Gastrocnemius medialis (tissue), 4 donors: ENCODE data around the gene MCM5. TPM values are rescaled to one million over a fixed set of nuclear protein-coding genes. Genes with fewer than 3 reads are reported as not detected.
"Not testable (repeated sequence)": the region's sequence is repeated elsewhere in the genome, so short reads cannot be mapped to it uniquely, and the experiment has no call there.

Source experiments
- ATAC-seq, 2 donors: fragments of 150-250 bp; one replicate each; pipeline ENCODE4 v1.9.1; 2016
- DNase-seq, 2 donors: peaks; one replicate each; pipeline ENCODE4 v3.0.0-alpha.2; 2019
- H3K27ac ChIP-seq, 4 donors: fragments of 200-600 bp; sonication (generic); 1 replicate in 1 of 4; 2 replicates in 3 of 4; pipeline ENCODE4 v1.5.1; 2016 to 2018; ENCODE audit warnings: mild to moderate bottlenecking in 2 of 4, moderate library complexity in 1 of 4
- H3K27me3 ChIP-seq, 3 donors: fragments of 200-600 bp; sonication (generic) in 2 of 3; 1 replicate in 1 of 3; 2 replicates in 2 of 3; pipeline versions ENCODE4 v1.5.1 to v1.6.0; 2016 to 2019; ENCODE audit warnings: mild to moderate bottlenecking in 1 of 3, moderate library complexity in 1 of 3
- H3K36me3 ChIP-seq, 2 donors: fragments of 200-600 bp; sonication (generic) in 1 of 2; one replicate each; pipeline ENCODE4 v1.5.1; 2017 to 2018
- H3K4me1 ChIP-seq, 2 donors: fragments of 200-600 bp; sonication (generic) in 1 of 2; one replicate each; pipeline ENCODE4 v1.5.1; 2016 to 2017; ENCODE audit warnings: mild to moderate bottlenecking in 2 of 2
- H3K4me3 ChIP-seq, 4 donors: fragments of 200-600 bp; sonication (generic) in 3 of 4; 1 replicate in 1 of 4; 2 replicates in 3 of 4; pipeline ENCODE4 v1.5.1; 2016 to 2019; ENCODE audit warnings: mild to moderate bottlenecking in 2 of 4
- H3K9me3 ChIP-seq, 3 donors: fragments of 200-600 bp; sonication (generic) in 2 of 3; 1 replicate in 1 of 3; 2 replicates in 2 of 3; pipeline ENCODE4 v1.5.1; 2016 to 2019
- POLR2A ChIP-seq, 2 donors: fragments of 450-650 bp; IDR thresholded peaks; one replicate each; pipeline ENCODE4 v1.6.1; 2017; ENCODE audit warnings: antibody characterized with exemption in 2 of 2, mild to moderate bottlenecking in 2 of 2, moderate library complexity in 2 of 2
- in situ Hi-C, 4 donors: fragments of 200-750 bp; cut with MboI; loops; one replicate each; pipeline versions ENCODE4 v1.15.0 to v1.8.0; 2017; ENCODE audit warnings: low sequenced_read_pairs in 4 of 4
- intact Hi-C: fragments of 100-400 bp; cut with DNase I; formaldehyde crosslinking; loops from one replicate; pipeline ENCODE4 v1.15.1; 2023; ENCODE audit warnings: low total_unique reads
- total RNA-seq, 4 donors: library from RNA; depleted of rRNA; stranded (reverse); fragments of >200 nt; gene quantifications; one replicate each; pipeline versions ENCODE4 v1.1.0 to v1.2.3, GENCODE V29; 2016
- TF ChIP-seq, protein P1 (sequence below), 5 experiments: fragments of 450-650 bp in 3 of 5; fragments of 200-600 bp in 2 of 5; sonication (generic) in 2 of 5; IDR thresholded peaks in 4 of 5; conservative IDR thresholded peaks in 1 of 5; 1 replicate in 4 of 5; 2 replicates in 1 of 5; pipeline ENCODE4 v1.5.1; 2016 to 2019; ENCODE audit warnings: antibody characterized with exemption in 5 of 5, mild to moderate bottlenecking in 3 of 5, moderate library complexity in 3 of 5

The MCM5 gene
- total RNA-seq, 4 donors from 2014 or later, result 7.1 to 19.3 (median 14.9) TPM

GRCh38 chr22:35465109-35465701 is 65.3 kb downstream of the MCM5 start:
- intact Hi-C loops (no loop called here), in situ Hi-C loops (loop anchor here in 1 of 4 donors (25.0 kb wide), 1 partner anchor 647 kb away; no protein-coding TSS in a partner anchor)
- peak overlapping the region; percentile 50 to 83 (median 54) for H3K27ac ChIP-seq
- H3K4me3 ChIP-seq, result no peak overlapping the region
- no peaks in the 10 kb centered on the region for H3K9me3 ChIP-seq
- peaks cover 10 to 38% of the 10 kb centered on the region in 2 donors for H3K4me1 ChIP-seq
- ATAC-seq (peak; percentile 63 to 83), DNase-seq (peak; percentile 75 to 78)
- H3K36me3 ChIP-seq, result no peaks in the 10 kb centered on the region
- TF ChIP-seq POLR2A (IDR thresholded peaks at IDR 0.05), result no peak
- TF ChIP-seq, protein P1, sequence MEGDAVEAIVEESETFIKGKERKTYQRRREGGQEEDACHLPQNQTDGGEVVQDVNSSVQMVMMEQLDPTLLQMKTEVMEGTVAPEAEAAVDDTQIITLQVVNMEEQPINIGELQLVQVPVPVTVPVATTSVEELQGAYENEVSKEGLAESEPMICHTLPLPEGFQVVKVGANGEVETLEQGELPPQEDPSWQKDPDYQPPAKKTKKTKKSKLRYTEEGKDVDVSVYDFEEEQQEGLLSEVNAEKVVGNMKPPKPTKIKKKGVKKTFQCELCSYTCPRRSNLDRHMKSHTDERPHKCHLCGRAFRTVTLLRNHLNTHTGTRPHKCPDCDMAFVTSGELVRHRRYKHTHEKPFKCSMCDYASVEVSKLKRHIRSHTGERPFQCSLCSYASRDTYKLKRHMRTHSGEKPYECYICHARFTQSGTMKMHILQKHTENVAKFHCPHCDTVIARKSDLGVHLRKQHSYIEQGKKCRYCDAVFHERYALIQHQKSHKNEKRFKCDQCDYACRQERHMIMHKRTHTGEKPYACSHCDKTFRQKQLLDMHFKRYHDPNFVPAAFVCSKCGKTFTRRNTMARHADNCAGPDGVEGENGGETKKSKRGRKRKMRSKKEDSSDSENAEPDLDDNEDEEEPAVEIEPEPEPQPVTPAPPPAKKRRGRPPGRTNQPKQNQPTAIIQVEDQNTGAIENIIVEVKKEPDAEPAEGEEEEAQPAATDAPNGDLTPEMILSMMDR (IDR thresholded peaks at IDR 0.05 in 4 of 5, conservative IDR thresholded peaks at IDR 0.05 in 1 of 5), result no peak
- H3K27me3 ChIP-seq, result no peaks in the 10 kb centered on the region

DNA sequence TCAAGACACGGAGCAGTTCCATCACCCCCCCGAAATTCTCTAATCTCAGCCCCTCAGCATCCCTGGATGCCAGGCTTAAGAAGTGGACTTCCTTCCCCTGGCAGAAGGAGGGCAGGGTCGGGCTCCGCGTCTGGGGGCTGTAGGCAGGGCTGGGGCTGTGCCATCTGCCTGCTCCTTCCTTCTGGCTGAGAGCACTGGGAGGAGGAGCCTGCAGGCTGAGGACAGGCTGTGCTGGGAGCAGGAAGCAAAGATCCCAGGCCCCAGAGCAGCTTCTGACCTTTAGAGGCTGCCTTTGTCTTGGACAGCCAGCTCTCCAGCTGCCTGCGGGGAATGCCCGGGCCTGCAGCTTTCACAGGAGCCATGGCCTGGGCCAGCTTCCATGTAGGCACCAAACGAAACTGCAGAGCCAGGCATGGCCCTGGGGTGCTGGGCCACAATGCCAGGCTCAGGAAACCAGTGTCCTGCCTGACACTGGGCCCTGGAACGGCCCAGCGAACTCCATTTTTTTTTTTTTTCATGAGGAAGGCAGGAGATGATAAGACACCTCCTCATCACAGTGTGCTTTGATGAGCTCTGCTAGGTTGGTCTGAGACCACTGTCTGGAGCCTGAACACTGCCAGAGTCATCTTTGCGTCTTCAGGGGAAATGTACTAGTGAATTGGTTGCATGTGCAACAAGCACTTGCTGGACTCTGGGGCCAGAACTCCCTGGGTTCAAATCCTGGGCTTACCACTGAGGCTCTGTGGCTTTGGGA is 67.9 kb downstream of the MCM5 start:
- no peaks in the 10 kb centered on the region for H3K27me3 ChIP-seq
- no peaks in the 10 kb centered on the region for H3K9me3 ChIP-seq
- H3K4me3 ChIP-seq, result no peak overlapping the region
- H3K36me3 ChIP-seq, result no peaks in the 10 kb centered on the region
- intact Hi-C loops (no loop called here), in situ Hi-C loops (loop anchor here in 1 of 4 donors (25.0 kb wide), 1 partner anchor 644 kb away; no protein-coding TSS in a partner anchor)
- peaks cover 10 to 38% of the 10 kb centered on the region in 2 donors for H3K4me1 ChIP-seq
- peak overlapping the region; percentile 61 to 83 (median 76) for H3K27ac ChIP-seq
- DNase-seq (peak; percentile 68 to 82), ATAC-seq (peak; percentile 75 to 86)
- TF ChIP-seq, protein P1 (IDR thresholded peaks at IDR 0.05 in 4 of 5, conservative IDR thresholded peaks at IDR 0.05 in 1 of 5), result no peak
- no peak for TF ChIP-seq POLR2A (IDR thresholded peaks at IDR 0.05)

DNA sequence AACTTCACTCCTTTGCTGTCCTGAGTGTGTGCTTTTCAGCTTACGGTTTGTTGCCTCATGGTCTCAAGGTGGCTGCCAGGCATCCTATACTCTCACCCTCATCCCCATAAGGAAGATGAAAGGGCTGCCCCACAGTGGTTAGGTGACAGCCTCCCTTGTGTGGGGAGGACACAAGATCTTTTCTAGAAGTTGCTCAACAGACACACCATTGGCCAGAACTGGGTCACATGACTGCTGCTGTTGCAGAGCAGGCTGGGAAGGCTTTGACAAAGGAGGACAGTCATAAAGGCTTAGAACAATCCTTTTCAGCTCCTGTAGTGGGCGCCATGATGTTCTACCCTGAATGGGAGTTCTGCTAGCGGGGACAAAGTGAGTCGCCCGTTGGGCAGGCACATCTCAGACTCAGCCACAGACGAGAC is 71.0 kb downstream of the MCM5 start:
- intact Hi-C loops (no loop called here), in situ Hi-C loops (loop anchor here in 1 of 4 donors (25.0 kb wide), 1 partner anchor 641 kb away; no protein-coding TSS in a partner anchor)
- DNase-seq (no peak), ATAC-seq (no peak)
- Histone ChIP-seq H3K9me3 (no peaks in the 10 kb centered on the region), H3K36me3 (no peaks in the 10 kb centered on the region), H3K27me3 (no peaks in the 10 kb centered on the region), H3K27ac (peak overlapping the region in 3 of 4 donors; percentile 1 to 12 (median 8)), H3K4me1 (peaks cover 10 to 28% of the 10 kb centered on the region in 2 donors), H3K4me3 (no peak overlapping the region)
- TF ChIP-seq POLR2A (IDR thresholded peaks at IDR 0.05), result no peak
- TF ChIP-seq, protein P1 (IDR thresholded peaks at IDR 0.05 in 4 of 5, conservative IDR thresholded peaks at IDR 0.05 in 1 of 5), result no peak

DNA sequence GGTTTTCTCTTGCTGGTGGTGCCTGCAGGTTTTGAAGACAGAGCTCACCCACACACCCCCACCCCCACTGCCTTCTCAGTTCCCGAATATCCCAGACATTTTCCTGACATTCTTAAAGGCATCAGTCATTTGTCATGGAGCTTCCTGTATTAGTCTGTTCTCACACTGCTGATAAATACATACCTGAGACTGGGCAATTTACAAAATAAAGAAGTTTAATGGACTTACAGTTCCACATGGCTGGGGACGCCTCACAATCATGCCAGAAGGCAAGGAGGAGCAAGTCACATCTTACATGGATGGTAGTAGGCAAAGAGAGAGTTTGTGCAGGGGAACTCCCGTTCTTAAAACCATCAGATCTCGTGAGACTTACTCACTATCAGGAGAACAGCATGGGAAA is 71.6 kb downstream of the MCM5 start:
- H3K27me3 ChIP-seq, H3K9me3 ChIP-seq, intact Hi-C loops, DNase-seq, H3K36me3 ChIP-seq, H3K4me3 ChIP-seq, ATAC-seq: not testable (repeated sequence)
- peak overlapping the region; percentile 1 to 48 (median 24) for H3K27ac ChIP-seq
- in situ Hi-C loops, result loop anchor here in 1 of 4 donors (25.0 kb wide), 1 partner anchor 641 kb away; no protein-coding TSS in a partner anchor
- H3K4me1 ChIP-seq, result peaks cover 10 to 28% of the 10 kb centered on the region in 2 donors

DNA sequence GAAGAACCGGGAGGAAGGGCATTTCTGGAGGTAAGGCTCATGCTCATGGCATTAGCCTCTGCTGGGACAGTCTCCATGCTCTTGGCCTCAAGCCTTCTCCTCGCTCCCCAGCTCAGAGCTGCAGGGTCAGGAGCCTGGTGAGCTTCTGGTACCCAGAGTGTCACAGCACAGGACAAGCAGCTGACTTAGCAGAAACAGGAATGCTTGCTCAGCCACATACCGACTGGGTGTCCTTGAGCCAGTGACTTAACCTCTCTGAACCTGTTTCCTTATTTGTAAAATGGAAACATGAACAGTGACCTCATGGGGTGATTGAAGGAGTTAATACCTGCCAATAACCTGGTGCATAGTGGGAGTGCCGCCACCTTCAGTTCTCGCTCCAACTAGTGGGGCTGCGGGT is 72.5 kb downstream of the MCM5 start:
- Histone ChIP-seq H3K27me3 (no peaks in the 10 kb centered on the region), H3K36me3 (no peaks in the 10 kb centered on the region), H3K4me3 (no peak overlapping the region), H3K9me3 (no peaks in the 10 kb centered on the region), H3K4me1 (peaks cover 8 to 20% of the 10 kb centered on the region in 2 donors), H3K27ac (peak overlapping the region in 3 of 4 donors; percentile 36 to 56 (median 48))
- ATAC-seq, result no peak
- TF ChIP-seq POLR2A (IDR thresholded peaks at IDR 0.05), result no peak
- TF ChIP-seq, protein P1 (IDR thresholded peaks at IDR 0.05 in 4 of 5, conservative IDR thresholded peaks at IDR 0.05 in 1 of 5), result no peak
- intact Hi-C loops (no loop called here), in situ Hi-C loops (loop anchor here in 1 of 4 donors (25.0 kb wide), 1 partner anchor 640 kb away; no protein-coding TSS in a partner anchor)
- DNase-seq, result no peak
